Natural killer cell (primary cell): Measurements from ENCODE around the gene DGKZ. TPM values are rescaled to one million over a fixed set of nuclear protein-coding genes. Genes with fewer than 3 reads are reported as not detected.
A peak's percentile ranks its signal among the peaks of the same experiment; 100 is the strongest.

Experiments used
- ATAC-seq, 3 donors: fragments of 150-1000 bp in 2 of 3; fragments of 200-7000 bp in 1 of 3; cut with Tn5 transposase; 1 replicate in 1 of 3; 2 replicates in 2 of 3; pipeline ENCODE4 v1.10.0; 2021; ENCODE audit warnings: mild to moderate bottlenecking in 2 of 3, moderate library complexity in 2 of 3
- DNase-seq, 2 donors: peaks; one replicate each; pipeline versions ENCODE4 v3.0.0 to v3.0.0-alpha.2; 2013 to 2021; ENCODE audit warnings: mixed read lengths in 1 of 2
- H3K27ac ChIP-seq: one replicate; pipeline ENCODE4 v1.5.1; 2013; ENCODE audit warnings: mild to moderate bottlenecking, low read length
- H3K27me3 ChIP-seq: one replicate; pipeline ENCODE4 v1.6.1; 2013; ENCODE audit warnings: low read length; ENCODE audit not compliant: control insufficient read depth, insufficient read depth
- H3K36me3 ChIP-seq: one replicate; pipeline ENCODE4 v1.6.1; 2013; ENCODE audit warnings: low read length; ENCODE audit not compliant: control insufficient read depth, insufficient read depth
- H3K4me1 ChIP-seq: one replicate; pipeline ENCODE4 v1.6.1; 2013; ENCODE audit warnings: low read length; ENCODE audit not compliant: control insufficient read depth, insufficient read depth
- H3K4me3 ChIP-seq: one replicate; pipeline ENCODE4 v1.5.1; 2013; ENCODE audit warnings: low read length
- H3K9me3 ChIP-seq: one replicate; pipeline ENCODE4 v1.6.1; 2013; ENCODE audit warnings: low read length; ENCODE audit not compliant: control insufficient read depth, insufficient read depth
- H3K27ac Mint-ChIP-seq, 2 donors: one replicate each; pipeline ENCODE4 v1.8.0; 2022; ENCODE audit warnings: mild to moderate bottlenecking in 2 of 2, mixed read lengths in 2 of 2, moderate library complexity in 1 of 2
- H3K27me3 Mint-ChIP-seq, 2 donors: one replicate each; pipeline ENCODE4 v1.8.0; 2022; ENCODE audit warnings: low read depth in 2 of 2, mixed read lengths in 2 of 2
- H3K36me3 Mint-ChIP-seq: one replicate; pipeline ENCODE4 v1.8.0; 2022; ENCODE audit warnings: mixed read lengths
- H3K4me1 Mint-ChIP-seq, 2 donors: one replicate each; pipeline ENCODE4 v1.8.0; 2022; ENCODE audit warnings: mixed read lengths in 2 of 2
- H3K4me3 Mint-ChIP-seq: one replicate; pipeline ENCODE4 v1.8.0; 2022; ENCODE audit warnings: mild to moderate bottlenecking, moderate library complexity, mixed read lengths
- H3K9me3 Mint-ChIP-seq, 2 donors: one replicate each; pipeline ENCODE4 v1.8.0; 2022; ENCODE audit warnings: mixed read lengths in 2 of 2
- WGBS: methylation state at CpG from one replicate; pipeline ENCODE4 v1.1.7; 2013; ENCODE audit warnings: missing lambda C conversion rate; ENCODE audit not compliant: insufficient coverage; 5-methylcytosine and 5-hydroxymethylcytosine counted together
- intact Hi-C: fragments of 100-400 bp; cut with micrococcal nuclease; formaldehyde crosslinking; loops from one replicate; pipeline ENCODE4 v1.14.2; 2022
- total RNA-seq, 4 donors: library from RNA; stranded (reverse); fragments of 120-200 nt in 1 of 4; gene quantifications; one replicate each; pipeline versions ENCODE4 v1.2.3 to v1.2.4, GENCODE V29; 2013 to 2022
- TF ChIP-seq, protein P1 (sequence below): fragments of 200-600 bp; IDR thresholded peaks from one replicate; pipeline ENCODE4 v1.8.0; 2022; ENCODE audit warnings: antibody characterized with exemption

DGKZ gene
- total RNA-seq, 3 donors from 2014 or later (not counting 1 experiment from before 2014, with no cell fraction given), result 307 to 377 (median 350) TPM

GRCh38 chr11:46393759-46394158, 46.5 kb downstream of the DGKZ start:
- H3K27ac Mint-ChIP-seq, result no peak overlapping the region
- no peaks in the 10 kb centered on the region for H3K36me3 Mint-ChIP-seq
- Histone ChIP-seq H3K4me1 (peaks cover 34% of the 10 kb centered on the region), H3K36me3 (peaks cover 10% of the 10 kb centered on the region), H3K4me3 (no peak overlapping the region), H3K27me3 (peaks cover 22% of the 10 kb centered on the region), H3K9me3 (no peaks in the 10 kb centered on the region), H3K27ac (no peak overlapping the region)
- no peak for ATAC-seq
- peaks cover 8 to 10% of the 10 kb centered on the region in 2 donors for H3K27me3 Mint-ChIP-seq
- no peaks in the 10 kb centered on the region for H3K9me3 Mint-ChIP-seq
- TF ChIP-seq, protein P1, sequence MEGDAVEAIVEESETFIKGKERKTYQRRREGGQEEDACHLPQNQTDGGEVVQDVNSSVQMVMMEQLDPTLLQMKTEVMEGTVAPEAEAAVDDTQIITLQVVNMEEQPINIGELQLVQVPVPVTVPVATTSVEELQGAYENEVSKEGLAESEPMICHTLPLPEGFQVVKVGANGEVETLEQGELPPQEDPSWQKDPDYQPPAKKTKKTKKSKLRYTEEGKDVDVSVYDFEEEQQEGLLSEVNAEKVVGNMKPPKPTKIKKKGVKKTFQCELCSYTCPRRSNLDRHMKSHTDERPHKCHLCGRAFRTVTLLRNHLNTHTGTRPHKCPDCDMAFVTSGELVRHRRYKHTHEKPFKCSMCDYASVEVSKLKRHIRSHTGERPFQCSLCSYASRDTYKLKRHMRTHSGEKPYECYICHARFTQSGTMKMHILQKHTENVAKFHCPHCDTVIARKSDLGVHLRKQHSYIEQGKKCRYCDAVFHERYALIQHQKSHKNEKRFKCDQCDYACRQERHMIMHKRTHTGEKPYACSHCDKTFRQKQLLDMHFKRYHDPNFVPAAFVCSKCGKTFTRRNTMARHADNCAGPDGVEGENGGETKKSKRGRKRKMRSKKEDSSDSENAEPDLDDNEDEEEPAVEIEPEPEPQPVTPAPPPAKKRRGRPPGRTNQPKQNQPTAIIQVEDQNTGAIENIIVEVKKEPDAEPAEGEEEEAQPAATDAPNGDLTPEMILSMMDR, result no peak
- WGBS, result 87% methylated on average over 4 of the region's 4 CpGs
- peaks cover 14 to 24% of the 10 kb centered on the region in 2 donors for H3K4me1 Mint-ChIP-seq
- intact Hi-C loops, result no loop called here
- peak overlapping the region; percentile 80 for H3K4me3 Mint-ChIP-seq
- no peak for DNase-seq

GRCh38 chr11:46397526-46397925, 50.3 kb downstream of the DGKZ start:
- TF ChIP-seq, protein P1, result no peak
- no peak for DNase-seq
- Histone ChIP-seq H3K36me3 (peaks cover 16% of the 10 kb centered on the region), H3K27me3 (no peaks in the 10 kb centered on the region), H3K27ac (no peak overlapping the region), H3K4me1 (peaks cover 6% of the 10 kb centered on the region), H3K9me3 (no peaks in the 10 kb centered on the region), H3K4me3 (no peak overlapping the region)
- Mint-ChIP-seq H3K9me3 (no peaks in the 10 kb centered on the region), H3K4me3 (no peak overlapping the region), H3K36me3 (no peaks in the 10 kb centered on the region), H3K27me3 (peaks cover 4 to 6% of the 10 kb centered on the region in 2 donors), H3K4me1 (peaks cover 7 to 9% of the 10 kb centered on the region in 2 donors), H3K27ac (no peak overlapping the region)
- no peak for ATAC-seq
- WGBS, result 97% methylated on average over 19 of the region's 19 CpGs
- intact Hi-C loops, result no loop called here

DNA sequence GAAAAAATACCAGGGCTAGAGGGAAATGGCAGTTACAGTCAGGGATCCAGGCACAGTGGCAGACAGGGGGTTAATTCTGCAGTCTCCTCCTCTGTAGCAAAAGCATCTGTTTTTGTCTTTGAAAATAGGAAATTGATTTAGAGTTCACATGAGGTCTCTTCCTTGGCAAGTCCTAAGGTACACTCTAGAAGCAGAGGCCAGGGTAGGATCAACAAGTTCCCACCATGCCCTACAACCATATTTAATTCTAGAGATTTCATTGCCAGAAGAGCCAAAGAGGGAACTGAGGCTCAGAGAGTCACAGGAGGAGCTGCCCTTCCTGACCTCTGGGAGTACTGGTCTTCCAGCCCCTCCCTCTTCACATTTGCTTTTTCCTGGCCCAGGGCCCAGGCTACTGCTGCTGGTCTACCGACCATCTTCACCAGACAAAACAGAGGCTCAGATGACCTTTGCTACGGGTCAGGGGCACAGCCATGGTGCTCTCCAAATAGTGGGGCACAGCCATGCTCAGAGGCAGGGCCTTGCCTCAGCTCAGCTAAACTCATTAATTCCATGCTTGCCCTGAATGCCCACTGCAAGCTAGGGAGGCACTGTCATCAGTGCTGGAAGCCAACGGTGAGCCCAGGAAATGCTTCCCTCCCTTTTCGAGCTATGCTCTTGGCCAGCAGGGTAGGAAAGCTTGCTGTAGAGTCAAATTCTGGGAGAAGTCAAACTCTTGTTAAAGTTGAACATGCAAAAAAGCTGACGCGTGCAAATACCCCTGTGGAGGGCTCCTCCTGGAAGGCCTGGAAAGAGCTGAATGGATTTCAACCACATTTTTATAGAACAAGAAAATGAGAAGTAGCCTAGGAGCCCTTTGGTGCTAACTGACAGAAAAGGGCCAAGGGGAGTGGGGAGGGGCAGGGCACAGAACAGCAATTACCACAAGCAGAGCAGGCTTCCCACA, 56.0 kb downstream of the DGKZ start:
- Mint-ChIP-seq H3K4me1 (no peaks in the 10 kb centered on the region), H3K27me3 (no peaks in the 10 kb centered on the region), H3K36me3 (no peaks in the 10 kb centered on the region), H3K4me3 (no peak overlapping the region), H3K9me3 (no peaks in the 10 kb centered on the region), H3K27ac (no peak overlapping the region)
- no peak for DNase-seq
- TF ChIP-seq, protein P1, result no peak
- Histone ChIP-seq H3K4me3 (no peak overlapping the region), H3K4me1 (no peaks in the 10 kb centered on the region), H3K27ac (no peak overlapping the region), H3K27me3 (no peaks in the 10 kb centered on the region), H3K9me3 (no peaks in the 10 kb centered on the region), H3K36me3 (peaks cover 34% of the 10 kb centered on the region)
- no peak for ATAC-seq
- over 99% methylated on average over 6 of the region's 6 CpGs for WGBS
- intact Hi-C loops, result no loop called here
